Parathyroid adenoma (tissue), 2 donors: Measurements from ENCODE around the gene MFSD1.

ENCODE experiments used
- H2AFZ ChIP-seq: fragments of 300-600 bp; sonication (generic); one replicate; pipeline ENCODE4 v1.7.0; 2017; ENCODE audit warnings: antibody characterized with exemption, mild to moderate bottlenecking
- H3K27ac ChIP-seq: fragments of 300-600 bp; sonication (generic); one replicate; pipeline ENCODE4 v1.7.0; 2017
- H3K27me3 ChIP-seq: fragments of 300-600 bp; sonication (generic); one replicate; pipeline ENCODE4 v1.7.0; 2017; ENCODE audit warnings: low read length; ENCODE audit not compliant: control insufficient read depth, insufficient read depth
- H3K36me3 ChIP-seq: fragments of 300-600 bp; sonication (generic); one replicate; pipeline ENCODE4 v1.7.0; 2017; ENCODE audit warnings: low read length; ENCODE audit not compliant: control insufficient read depth, insufficient read depth
- H3K4me1 ChIP-seq: fragments of 300-600 bp; sonication (generic); one replicate; pipeline ENCODE4 v1.7.0; 2017; ENCODE audit warnings: control low read depth
- H3K4me2 ChIP-seq: fragments of 300-600 bp; sonication (generic); one replicate; pipeline ENCODE4 v1.7.0; 2017; ENCODE audit warnings: low read length
- H3K4me3 ChIP-seq: fragments of 300-600 bp; sonication (generic); one replicate; pipeline ENCODE4 v1.7.0; 2017; ENCODE audit warnings: low read depth, low read length
- H3K79me2 ChIP-seq: fragments of 300-600 bp; sonication (generic); one replicate; pipeline ENCODE4 v1.7.0; 2017; ENCODE audit warnings: control low read depth
- H3K9ac ChIP-seq: fragments of 300-600 bp; sonication (generic); one replicate; pipeline ENCODE4 v1.7.0; 2017; ENCODE audit warnings: mild to moderate bottlenecking
- H3K9me3 ChIP-seq: fragments of 300-600 bp; sonication (generic); one replicate; pipeline ENCODE4 v1.7.0; 2017; ENCODE audit warnings: low read length; ENCODE audit not compliant: control insufficient read depth
- CTCF ChIP-seq: fragments of 300-600 bp; sonication (generic); IDR thresholded peaks from one replicate; pipeline ENCODE4 v1.7.0; 2017; ENCODE audit warnings: antibody characterized with exemption, mild to moderate bottlenecking
- donor health status: primary hyperparathyroidism.

MFSD1 gene

GRCh38 chr3:158802409-158803268 lies 785 bp downstream of the MFSD1 start:
- Histone ChIP-seq H3K27ac (peak overlapping the region; percentile 60), H3K27me3 (no peaks in the 10 kb centered on the region), H3K9ac (peak overlapping the region; percentile 61), H2AFZ (peak overlapping the region; percentile 98), H3K4me2 (peak overlapping the region; percentile 98), H3K4me1 (peaks cover 5% of the 10 kb centered on the region), H3K36me3 (no peaks in the 10 kb centered on the region), H3K79me2 (no peaks in the 10 kb centered on the region), H3K9me3 (no peaks in the 10 kb centered on the region), H3K4me3 (peak overlapping the region; percentile 95)
- no peak for TF ChIP-seq CTCF

GRCh38 chr3:158804441-158804840 lies 2.6 kb downstream of the MFSD1 start:
- Histone ChIP-seq H3K27me3 (no peaks in the 10 kb centered on the region), H3K4me2 (no peak overlapping the region), H3K36me3 (no peaks in the 10 kb centered on the region), H2AFZ (no peak overlapping the region), H3K4me3 (no peak overlapping the region), H3K9me3 (no peaks in the 10 kb centered on the region), H3K79me2 (no peaks in the 10 kb centered on the region), H3K9ac (no peak overlapping the region), H3K27ac (no peak overlapping the region), H3K4me1 (peaks cover 5% of the 10 kb centered on the region)
- TF ChIP-seq CTCF, result no peak

- Histone ChIP-seq H3K9me3 (no peaks in the 10 kb centered on the region), H3K27ac (no peak overlapping the region), H2AFZ (no peak overlapping the region), H3K79me2 (no peaks in the 10 kb centered on the region), H3K9ac (no peak overlapping the region), H3K36me3 (no peaks in the 10 kb centered on the region), H3K4me1 (no peaks in the 10 kb centered on the region), H3K27me3 (no peaks in the 10 kb centered on the region), H3K4me3 (no peak overlapping the region), H3K4me2 (no peak overlapping the region)
- no peak for TF ChIP-seq CTCF
Observed at GRCh38 chr3:158808697-158809096, 6.8 kb downstream of the MFSD1 start.

GRCh38 chr3:158809642-158810041 lies 7.8 kb downstream of the MFSD1 start:
- Histone ChIP-seq H3K79me2 (no peaks in the 10 kb centered on the region), H3K4me3 (no peak overlapping the region), H2AFZ (no peak overlapping the region), H3K27ac (no peak overlapping the region), H3K36me3 (no peaks in the 10 kb centered on the region), H3K9me3 (no peaks in the 10 kb centered on the region), H3K9ac (no peak overlapping the region), H3K4me1 (no peaks in the 10 kb centered on the region), H3K4me2 (no peak overlapping the region), H3K27me3 (no peaks in the 10 kb centered on the region)
- TF ChIP-seq CTCF, result no peak
